22Rv1 (cell line): ENCODE measurements around the gene CNGB1.

Experiments
- ZFX ChIP-seq: fragments of 450-650 bp; IDR thresholded peaks from 2 replicates; pipeline ENCODE4 v1.6.1; 2017; ENCODE audit warnings: antibody characterized with exemption, borderline replicate concordance
- TF ChIP-seq, protein P1 (sequence below): fragments of 450-650 bp; IDR thresholded peaks from 2 replicates; pipeline ENCODE4 v1.5.1; 2017; ENCODE audit warnings: mild to moderate bottlenecking

DNA sequence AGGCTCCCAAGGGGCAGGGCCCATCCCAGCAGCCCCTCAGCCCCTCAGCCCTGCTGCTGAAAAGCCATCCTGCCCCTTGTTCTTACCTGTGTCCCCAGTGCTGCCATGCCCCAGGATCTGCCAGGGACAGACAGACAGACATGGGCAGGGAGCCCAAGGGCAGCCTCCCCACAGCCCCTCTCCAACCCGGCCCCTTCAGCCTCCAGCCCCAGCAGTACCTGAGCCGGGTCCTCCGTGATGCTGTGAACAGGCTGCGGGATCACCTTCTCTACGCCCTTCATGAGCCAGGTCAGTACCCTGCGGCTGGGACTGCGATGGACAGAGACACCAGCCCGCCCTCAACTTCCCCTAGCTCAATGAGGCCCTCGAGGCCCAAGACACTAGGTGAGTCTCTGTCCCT is 8.2 kb downstream of the CNGB1 start:
- TF ChIP-seq, protein P1, sequence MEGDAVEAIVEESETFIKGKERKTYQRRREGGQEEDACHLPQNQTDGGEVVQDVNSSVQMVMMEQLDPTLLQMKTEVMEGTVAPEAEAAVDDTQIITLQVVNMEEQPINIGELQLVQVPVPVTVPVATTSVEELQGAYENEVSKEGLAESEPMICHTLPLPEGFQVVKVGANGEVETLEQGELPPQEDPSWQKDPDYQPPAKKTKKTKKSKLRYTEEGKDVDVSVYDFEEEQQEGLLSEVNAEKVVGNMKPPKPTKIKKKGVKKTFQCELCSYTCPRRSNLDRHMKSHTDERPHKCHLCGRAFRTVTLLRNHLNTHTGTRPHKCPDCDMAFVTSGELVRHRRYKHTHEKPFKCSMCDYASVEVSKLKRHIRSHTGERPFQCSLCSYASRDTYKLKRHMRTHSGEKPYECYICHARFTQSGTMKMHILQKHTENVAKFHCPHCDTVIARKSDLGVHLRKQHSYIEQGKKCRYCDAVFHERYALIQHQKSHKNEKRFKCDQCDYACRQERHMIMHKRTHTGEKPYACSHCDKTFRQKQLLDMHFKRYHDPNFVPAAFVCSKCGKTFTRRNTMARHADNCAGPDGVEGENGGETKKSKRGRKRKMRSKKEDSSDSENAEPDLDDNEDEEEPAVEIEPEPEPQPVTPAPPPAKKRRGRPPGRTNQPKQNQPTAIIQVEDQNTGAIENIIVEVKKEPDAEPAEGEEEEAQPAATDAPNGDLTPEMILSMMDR = no peak
- TF ChIP-seq ZFX = no peak
